Measurements from ENCODE around the gene MAB21L4.

DNA sequence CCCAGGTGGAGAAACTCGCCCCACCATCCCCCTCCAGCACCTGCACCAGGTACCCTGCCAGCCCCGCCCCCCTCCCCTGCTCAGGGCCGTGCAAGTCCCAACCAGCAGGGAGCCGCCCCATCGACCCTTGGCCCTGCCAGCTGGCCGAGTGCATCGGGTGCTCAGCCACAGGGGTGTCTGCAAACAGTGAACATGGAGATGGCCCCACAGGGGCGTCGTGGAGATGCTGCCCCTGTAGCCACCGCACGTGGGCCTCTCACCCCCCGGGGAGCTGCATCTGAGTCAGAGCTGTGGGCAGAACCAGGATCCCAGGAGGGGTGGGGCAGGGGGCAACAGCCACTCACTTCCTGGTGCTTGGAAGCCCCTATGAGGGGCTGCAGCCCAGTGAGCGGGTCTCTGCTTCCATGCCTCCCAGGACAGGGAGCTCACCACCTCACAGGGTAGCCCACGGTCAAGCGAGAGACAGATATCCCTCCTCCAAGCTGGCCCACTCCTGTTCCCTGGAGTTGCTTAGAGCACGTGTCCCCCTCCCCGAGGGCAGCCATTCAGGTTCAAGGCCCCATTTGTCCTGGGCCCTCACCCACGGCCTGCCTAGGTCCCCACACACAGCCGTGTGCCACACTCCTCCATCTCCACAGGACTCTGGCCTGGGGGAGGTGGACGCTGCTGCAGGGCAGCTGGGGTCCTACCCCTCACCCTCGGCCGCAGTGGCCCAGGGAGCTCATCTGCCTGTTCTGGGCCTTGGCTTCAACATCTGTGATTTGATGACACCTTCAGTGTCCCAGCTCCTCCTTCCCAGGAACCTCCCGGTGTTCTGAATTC is 1.1 kb upstream of the MAB21L4 start:
- no peak for TF ChIP-seq ZFX (IDR thresholded peaks at IDR 0.05)
- TF ChIP-seq, protein P1, sequence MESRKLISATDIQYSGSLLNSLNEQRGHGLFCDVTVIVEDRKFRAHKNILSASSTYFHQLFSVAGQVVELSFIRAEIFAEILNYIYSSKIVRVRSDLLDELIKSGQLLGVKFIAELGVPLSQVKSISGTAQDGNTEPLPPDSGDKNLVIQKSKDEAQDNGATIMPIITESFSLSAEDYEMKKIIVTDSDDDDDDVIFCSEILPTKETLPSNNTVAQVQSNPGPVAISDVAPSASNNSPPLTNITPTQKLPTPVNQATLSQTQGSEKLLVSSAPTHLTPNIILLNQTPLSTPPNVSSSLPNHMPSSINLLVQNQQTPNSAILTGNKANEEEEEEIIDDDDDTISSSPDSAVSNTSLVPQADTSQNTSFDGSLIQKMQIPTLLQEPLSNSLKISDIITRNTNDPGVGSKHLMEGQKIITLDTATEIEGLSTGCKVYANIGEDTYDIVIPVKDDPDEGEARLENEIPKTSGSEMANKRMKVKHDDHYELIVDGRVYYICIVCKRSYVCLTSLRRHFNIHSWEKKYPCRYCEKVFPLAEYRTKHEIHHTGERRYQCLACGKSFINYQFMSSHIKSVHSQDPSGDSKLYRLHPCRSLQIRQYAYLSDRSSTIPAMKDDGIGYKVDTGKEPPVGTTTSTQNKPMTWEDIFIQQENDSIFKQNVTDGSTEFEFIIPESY (IDR thresholded peaks at IDR 0.05; ENCODE audit: extremely low read depth, insufficient replicate concordance, low read length) = no peak
- TF ChIP-seq, protein P2, sequence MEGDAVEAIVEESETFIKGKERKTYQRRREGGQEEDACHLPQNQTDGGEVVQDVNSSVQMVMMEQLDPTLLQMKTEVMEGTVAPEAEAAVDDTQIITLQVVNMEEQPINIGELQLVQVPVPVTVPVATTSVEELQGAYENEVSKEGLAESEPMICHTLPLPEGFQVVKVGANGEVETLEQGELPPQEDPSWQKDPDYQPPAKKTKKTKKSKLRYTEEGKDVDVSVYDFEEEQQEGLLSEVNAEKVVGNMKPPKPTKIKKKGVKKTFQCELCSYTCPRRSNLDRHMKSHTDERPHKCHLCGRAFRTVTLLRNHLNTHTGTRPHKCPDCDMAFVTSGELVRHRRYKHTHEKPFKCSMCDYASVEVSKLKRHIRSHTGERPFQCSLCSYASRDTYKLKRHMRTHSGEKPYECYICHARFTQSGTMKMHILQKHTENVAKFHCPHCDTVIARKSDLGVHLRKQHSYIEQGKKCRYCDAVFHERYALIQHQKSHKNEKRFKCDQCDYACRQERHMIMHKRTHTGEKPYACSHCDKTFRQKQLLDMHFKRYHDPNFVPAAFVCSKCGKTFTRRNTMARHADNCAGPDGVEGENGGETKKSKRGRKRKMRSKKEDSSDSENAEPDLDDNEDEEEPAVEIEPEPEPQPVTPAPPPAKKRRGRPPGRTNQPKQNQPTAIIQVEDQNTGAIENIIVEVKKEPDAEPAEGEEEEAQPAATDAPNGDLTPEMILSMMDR (IDR thresholded peaks at IDR 0.05 in 2 of 3, conservative IDR thresholded peaks at IDR 0.05 in 1 of 3; ENCODE audit: borderline replicate concordance in 1 of 3, insufficient read depth in 1 of 3, low read depth in 2 of 3, low read length in 2 of 3) = no peak
- no peak for TF ChIP-seq POLR2A (IDR thresholded peaks at IDR 0.05; ENCODE audit: borderline replicate concordance, extremely low read depth, insufficient read depth, insufficient read length)
